Heart left ventricle (tissue), 13 donors: ENCODE measurements around the gene RNF13.

Source experiments
- POLR2A ChIP-seq, 2 donors: fragments of 450-650 bp; IDR thresholded peaks; one replicate each; pipeline ENCODE4 v1.6.1; 2017; ENCODE audit warnings: antibody characterized with exemption in 2 of 2, mild to moderate bottlenecking in 2 of 2, moderate library complexity in 2 of 2
- TF ChIP-seq, protein P1 (sequence below), 12 donors: fragments of 200-600 bp; sonication (generic) in 4 of 12; IDR thresholded peaks; one replicate each; pipeline versions ENCODE4 v1.5.0 to v1.8.0; 2018 to 2022; ENCODE audit warnings: antibody characterized with exemption in 12 of 12, mild to moderate bottlenecking in 5 of 12
- donor health status: ischemic (EF 13 %, LVEDD 7.1; RV severe dilation, severe dysfunction).
- donor health status: DM: no; HTN: yes; CAD: no.
- donor health status: DM: no; HTN: no; CAD: no.
- donor health status: ischemic (EF 25% LVEDD 6.9; RV normal size, moderate dysfunction).
- donor health status: ischemic (EF 25% LVEDD 5.7; RV mildly dilated, moderate dysfunction).
- donor health status: ischemic (EF 35%, LVEDD 5.7; RV mildly dilated, moderate dysfunction).
- donor health status: nonischemic (EF 11% LVEDD 7.7; RV severe dilation, severe dysfunction).
- donor health status: DM: yes; HTN: yes; CAD: no.
- donor health status: PGD.
- donor health status: ischemic (EF 29% LVEDD 5.4; RV normal size, mild dysfunction).
- donor health status: nonischemic (EF 23%, LVEDD 6.1; RV moderate dilation, normal function).

DNA sequence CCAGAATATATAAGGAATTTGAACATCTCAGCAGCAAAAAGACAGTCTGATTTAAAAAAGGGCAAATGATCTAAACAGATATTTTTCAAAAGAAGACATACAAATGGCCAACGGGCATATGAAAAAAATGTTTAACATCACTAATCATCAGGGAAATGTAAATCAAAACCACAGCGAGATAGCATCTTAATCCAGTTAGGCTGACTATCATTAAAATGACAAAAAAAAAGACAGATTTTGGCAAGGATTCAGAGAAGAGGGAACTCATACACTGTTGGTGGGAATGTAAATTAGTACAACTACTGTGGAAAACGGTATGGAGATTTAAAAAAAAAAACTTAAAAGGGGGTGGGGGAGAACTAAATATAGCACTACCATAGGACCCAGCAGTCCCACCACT, 47.9 kb downstream of the RNF13 start:
- TF ChIP-seq, protein P1, sequence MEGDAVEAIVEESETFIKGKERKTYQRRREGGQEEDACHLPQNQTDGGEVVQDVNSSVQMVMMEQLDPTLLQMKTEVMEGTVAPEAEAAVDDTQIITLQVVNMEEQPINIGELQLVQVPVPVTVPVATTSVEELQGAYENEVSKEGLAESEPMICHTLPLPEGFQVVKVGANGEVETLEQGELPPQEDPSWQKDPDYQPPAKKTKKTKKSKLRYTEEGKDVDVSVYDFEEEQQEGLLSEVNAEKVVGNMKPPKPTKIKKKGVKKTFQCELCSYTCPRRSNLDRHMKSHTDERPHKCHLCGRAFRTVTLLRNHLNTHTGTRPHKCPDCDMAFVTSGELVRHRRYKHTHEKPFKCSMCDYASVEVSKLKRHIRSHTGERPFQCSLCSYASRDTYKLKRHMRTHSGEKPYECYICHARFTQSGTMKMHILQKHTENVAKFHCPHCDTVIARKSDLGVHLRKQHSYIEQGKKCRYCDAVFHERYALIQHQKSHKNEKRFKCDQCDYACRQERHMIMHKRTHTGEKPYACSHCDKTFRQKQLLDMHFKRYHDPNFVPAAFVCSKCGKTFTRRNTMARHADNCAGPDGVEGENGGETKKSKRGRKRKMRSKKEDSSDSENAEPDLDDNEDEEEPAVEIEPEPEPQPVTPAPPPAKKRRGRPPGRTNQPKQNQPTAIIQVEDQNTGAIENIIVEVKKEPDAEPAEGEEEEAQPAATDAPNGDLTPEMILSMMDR (IDR thresholded peaks at IDR 0.05) = no peak
- no peak for TF ChIP-seq POLR2A (IDR thresholded peaks at IDR 0.05)
